ENCODE results near the gene GTF3C6.
"Not testable (repeated sequence)": the region's sequence is repeated elsewhere in the genome, so short reads cannot be mapped to it uniquely, and the experiment has no call there.

GTF3C6 gene

GRCh38 chr6:110958329-110959192, at the start of gene GTF3C6:
Gene GTF3C6, plus strand, starts transcription at chr6:110958706. Its CDS starts 64 bp downstream, at chr6:110958770.
- DNase-seq (ENCODE audit: low spot score): peak; percentile 94

- no peak for DNase-seq (ENCODE audit: low spot score)
These were observed 27.7 kb upstream of the GTF3C6 start for GRCh38 chr6:110930781-110931180.

DNA sequence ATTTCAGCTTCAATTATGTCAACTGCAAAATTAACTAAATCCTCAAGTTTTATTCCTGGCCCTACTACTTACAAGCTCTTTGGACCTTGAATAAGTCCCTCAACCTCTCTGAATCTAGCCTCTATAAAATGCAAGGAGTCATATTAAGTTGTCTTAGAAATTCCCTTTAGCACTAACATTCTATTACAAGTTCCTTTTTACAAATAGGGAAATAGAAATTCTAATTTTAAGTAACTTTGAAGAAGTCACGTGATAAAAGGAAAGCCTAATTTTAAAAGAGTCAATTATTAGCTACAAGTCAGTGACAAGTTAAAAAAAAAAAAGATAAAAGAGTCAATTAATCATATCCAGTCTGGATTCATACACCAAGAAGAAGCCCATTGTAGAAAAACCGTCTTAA, 24.6 kb upstream of the GTF3C6 start:
- DNase-seq (ENCODE audit: low spot score): no peak

DNA sequence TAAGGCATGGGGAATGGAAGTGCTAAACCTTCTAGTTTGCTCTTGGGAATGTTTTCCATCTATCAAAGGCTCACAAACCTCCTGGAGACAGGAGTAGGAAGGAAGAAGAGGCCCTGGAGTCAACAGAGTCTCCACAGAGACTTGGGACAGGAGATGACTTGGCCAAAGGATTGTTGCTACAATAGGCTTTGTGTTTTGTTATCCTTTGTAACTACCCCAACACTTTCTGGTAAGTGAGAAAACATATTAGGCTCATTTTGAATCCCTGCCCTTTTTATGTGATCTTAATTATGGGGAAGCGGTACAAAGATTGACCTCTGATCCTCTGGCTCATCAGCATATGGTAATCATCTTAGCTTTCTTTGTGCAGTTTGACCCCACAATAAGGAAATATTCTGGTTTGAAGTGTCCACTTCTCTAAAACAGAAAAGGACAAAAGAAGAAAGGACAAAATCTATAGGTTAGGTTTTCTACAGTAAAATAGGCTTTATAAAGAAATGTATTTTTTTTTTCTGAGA, 24.1 kb upstream of the GTF3C6 start:
- DNase-seq (ENCODE audit: low spot score): no peak

- no peak for DNase-seq (ENCODE audit: low spot score)
These were observed 23.3 kb upstream of the GTF3C6 start for GRCh38 chr6:110935171-110935570.

DNA sequence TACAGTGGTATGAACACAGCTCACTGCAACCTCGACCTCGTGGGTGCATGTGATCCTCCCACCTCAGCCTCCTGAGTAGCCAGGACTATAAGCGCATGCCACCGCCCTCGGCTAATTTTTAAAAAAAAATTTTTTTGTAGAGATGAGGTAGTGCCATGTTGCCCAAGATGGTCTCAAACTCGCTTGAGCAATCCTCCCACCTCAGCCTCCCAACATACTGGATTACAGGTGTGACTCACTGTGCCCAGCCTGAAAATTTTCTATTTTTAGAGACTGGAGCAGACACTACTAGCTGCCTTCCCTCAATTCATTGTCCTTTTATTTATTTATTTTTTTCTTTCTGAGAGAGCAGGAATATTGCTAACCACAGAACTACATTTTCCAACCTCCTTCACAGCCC, 20.3 kb upstream of the GTF3C6 start:
- DNase-seq (ENCODE audit: low spot score): no peak

GRCh38 chr6:110939429-110940200, 18.9 kb upstream of the GTF3C6 start:
- DNase-seq (ENCODE audit: low spot score): no peak

- DNase-seq (ENCODE audit: low spot score): peak; percentile 47
These were observed 13.8 kb upstream of the GTF3C6 start for GRCh38 chr6:110944681-110945151.

DNA sequence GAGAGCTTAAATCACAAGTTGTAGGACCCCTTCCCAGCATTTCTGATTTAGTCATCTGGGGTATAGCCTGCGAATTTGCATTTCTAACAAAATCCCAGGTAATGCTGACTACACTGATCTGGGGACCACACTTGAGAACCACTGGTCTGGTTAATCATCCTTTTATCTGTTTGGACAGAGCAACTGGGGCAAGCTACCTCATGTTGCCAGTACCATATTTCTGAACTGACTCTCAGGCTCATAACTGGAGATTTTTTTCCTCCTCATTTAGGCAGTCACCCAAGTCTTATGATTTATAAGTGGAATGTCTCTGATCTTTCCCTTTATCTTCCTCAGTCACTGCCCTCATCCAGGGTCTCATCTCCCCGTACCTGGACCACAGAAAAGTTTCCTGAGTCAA, 12.0 kb upstream of the GTF3C6 start:
- DNase-seq (ENCODE audit: low spot score): no peak

DNA sequence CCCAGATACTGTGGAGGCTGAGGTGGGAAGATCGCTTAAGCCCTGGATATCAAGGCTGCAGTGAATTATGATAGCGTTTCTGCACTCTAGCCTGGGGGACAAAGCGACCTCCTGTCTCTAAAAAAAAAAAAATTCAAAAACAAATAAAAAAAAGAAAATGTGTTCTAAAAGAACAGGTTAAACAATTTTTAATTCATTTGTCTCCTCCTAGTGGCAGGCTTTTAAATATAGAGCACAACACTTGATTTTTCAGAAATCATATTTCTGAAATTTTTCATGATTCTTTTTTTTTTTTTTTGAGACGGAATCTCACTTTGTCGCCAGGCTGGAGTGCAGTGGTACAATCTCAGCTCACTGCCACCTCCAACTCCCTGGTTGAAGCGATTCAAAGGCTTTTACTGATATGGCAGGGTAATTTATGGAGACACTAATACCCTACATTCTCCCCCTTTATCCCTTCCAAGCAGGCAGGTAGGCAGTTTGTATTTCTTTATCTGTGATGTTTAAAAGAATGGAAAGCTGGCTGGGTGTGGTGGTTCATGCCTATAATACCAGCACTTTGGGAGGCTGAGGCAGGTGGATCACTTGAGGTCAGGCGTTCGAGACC, 8.7 kb upstream of the GTF3C6 start:
- peak; percentile 39 for DNase-seq (ENCODE audit: low spot score)

DNA sequence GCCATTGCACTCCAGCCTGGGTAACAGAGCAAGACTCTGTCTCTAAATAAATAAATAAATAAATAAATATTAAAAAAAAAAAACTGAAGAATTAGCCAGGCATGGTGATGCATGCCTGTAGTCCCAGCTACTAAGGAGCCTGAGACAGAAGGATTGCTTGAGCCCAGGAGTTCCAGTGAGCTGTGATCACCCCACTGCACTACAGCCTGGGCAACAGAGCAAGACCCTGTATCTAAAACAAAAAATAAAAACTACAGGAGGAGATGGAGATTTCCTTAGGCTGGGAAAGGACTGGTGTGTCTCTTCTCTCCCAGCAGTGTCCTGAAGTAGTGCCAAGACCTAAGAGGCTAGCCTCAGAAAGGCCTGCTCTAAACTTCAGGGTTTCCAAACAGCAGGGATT, 8.1 kb upstream of the GTF3C6 start:
- DNase-seq (ENCODE audit: low spot score): no peak

GRCh38 chr6:110951008-110951407, 7.5 kb upstream of the GTF3C6 start:
- DNase-seq (ENCODE audit: low spot score): no peak

GRCh38 chr6:110951986-110952794, 6.3 kb upstream of the GTF3C6 start:
- peak; percentile 53 for DNase-seq (ENCODE audit: low spot score)

DNA sequence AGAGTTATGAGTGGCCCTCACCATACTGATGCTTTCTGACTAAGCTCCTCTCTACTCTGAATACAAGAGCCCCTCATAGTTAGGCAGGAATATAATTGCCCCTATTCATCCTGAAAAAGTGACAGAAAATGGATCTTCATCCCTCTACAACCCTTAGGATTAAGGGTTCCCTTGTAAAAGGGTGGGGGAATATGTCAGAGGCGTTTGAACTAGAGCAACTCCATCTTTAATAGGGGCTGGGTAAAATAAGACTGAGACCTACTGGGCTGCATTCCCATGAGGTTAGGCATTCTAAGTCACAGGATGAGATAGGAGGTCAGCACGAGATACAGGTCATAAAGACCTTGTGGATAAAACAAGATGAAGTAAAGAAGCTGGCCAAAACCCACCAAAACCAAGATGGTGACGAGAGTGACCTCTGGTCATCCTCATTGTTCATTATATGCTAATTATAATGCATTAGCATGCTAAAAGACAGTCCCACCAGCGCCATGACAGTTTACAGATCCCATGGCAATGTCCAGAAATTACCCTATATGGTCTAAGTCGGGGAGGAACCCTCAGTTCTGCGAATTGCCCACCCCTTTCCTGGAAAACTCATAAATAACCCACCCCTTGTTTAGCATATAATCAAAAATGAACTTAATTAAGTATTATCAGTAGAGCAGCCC, 4.7 kb upstream of the GTF3C6 start:
- DNase-seq (ENCODE audit: low spot score): no peak

DNA sequence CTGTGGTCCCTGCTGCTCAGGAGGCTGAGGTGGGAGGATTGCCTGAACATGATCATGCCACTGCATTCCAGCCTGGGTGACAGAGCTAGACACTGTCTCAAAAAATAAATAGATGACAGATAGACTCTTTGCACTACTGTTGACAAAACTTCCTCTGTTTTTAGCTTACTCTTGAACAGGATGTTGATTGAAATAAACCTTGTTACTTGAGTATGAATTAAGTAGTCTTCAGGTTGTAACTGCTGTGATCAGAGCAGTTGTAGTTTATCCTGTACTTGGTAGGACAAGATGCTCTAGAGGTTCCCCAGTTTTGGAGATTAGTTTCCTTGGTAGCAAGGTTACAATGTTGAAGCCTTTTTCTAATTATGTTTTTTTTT, 1.5 kb downstream of the GTF3C6 start:
- DNase-seq (ENCODE audit: low spot score): no peak

DNA sequence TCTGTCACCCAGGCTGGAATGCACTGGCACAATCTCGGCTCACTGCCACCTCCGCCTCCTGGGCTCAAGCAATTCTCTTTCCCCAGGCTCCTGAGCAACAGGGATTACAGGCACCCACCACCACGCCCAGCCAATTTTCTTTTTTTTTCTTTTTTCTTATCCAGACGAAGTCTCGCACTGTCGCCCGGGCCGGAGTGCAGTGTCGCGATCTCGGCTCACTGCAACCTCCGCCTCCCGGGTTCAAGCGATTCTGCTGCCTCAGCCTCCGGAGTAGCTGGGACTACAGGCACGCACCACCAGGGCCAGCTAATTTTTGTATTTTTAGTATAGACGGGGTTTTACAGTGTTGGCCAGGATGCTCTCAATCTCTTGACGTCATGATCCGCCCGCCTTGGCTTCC, 4.1 kb downstream of the GTF3C6 start:
- not testable (repeated sequence) for DNase-seq (ENCODE audit: low spot score)

GRCh38 chr6:110965629-110966229, 7.2 kb downstream of the GTF3C6 start:
- no peak for DNase-seq (ENCODE audit: low spot score)

DNA sequence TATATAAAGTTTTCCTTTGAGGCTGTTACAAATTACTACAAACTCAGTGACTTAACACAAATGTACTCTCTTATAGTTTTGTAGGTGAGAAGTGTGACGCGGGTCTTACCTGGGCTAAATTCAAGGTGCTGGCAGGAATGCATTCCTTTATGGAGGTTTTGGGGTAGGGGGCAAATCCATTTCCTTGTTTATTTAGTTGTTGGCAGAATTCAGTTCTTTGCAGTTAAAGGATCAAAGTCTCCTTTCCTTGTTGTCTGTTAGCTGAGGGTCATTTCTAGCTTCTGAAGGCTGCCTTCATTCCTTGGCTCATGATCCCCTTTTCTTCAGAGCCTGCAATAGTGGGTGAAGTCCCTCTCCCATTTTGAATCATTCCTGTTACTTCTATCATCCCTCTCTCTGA, 10.2 kb downstream of the GTF3C6 start:
- not testable (repeated sequence) for DNase-seq (ENCODE audit: low spot score)

DNA sequence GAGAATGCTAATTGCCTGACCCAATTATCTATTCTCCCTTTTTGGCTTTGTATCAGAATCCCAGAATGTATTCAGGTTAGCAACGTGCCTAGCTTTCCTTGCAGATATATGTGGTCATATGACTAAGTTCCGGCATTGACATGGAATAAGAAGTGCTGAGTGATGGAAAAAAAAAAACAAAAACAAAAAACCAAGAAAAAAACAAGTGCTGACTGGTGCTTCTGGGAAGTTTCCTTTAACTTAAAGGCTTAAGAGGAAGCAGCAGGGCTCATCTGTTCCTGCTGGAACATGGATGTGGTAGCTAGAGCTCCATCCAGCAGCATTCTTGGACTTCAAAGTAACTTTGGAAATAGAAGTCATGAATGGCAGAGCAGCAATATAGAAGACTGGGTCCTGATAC, 13.0 kb downstream of the GTF3C6 start:
- DNase-seq (ENCODE audit: low spot score): no peak

DNA sequence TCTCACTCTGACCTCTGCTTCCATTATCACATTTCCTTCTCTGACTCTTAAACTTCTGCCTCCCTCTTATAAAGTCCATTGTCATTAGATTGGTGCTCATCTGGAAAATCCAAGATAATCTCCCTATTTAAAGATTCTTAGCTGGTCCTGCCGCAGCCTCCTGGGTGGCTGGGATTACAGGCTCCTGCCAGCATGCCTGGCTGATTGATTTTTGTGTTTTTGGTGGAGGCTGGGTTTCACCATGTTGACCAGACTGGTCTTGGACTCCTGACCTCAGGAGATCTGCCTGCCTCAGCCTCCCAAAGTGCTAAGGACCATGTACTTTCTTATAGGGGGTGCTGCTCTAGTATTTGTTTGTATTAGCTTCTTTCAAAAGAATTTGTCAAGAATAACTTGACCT, 18.1 kb downstream of the GTF3C6 start:
- no peak for DNase-seq (ENCODE audit: low spot score)

Measured in LoVo (cell line).